Eye (tissue), 1 donor: ENCODE data around the gene WNT7A.
A peak's percentile ranks its signal among the peaks of the same experiment; 100 is the strongest.

Experiments
- DNase-seq: peaks from one replicate; pipeline ENCODE4 v3.0.0-alpha.2; 2015

Gene WNT7A

GRCh38 chr3:13791198-13792050, 88.4 kb downstream of the WNT7A start:
- DNase-seq, result no peak

- DNase-seq, result no peak
Measured at GRCh38 chr3:13790376-13791197, 89.3 kb downstream of the WNT7A start.

- peak; percentile 57 for DNase-seq
Measured at GRCh38 chr3:13788522-13789424, 91.1 kb downstream of the WNT7A start.

- DNase-seq, result no peak
Measured at GRCh38 chr3:13787533-13788132, 92.2 kb downstream of the WNT7A start.

- DNase-seq, result no peak
Measured at GRCh38 chr3:13786811-13787210, 93.1 kb downstream of the WNT7A start.

GRCh38 chr3:13785853-13786436, 93.9 kb downstream of the WNT7A start:
- DNase-seq, result peak; percentile 50

GRCh38 chr3:13785351-13785750, 94.5 kb downstream of the WNT7A start:
- no peak for DNase-seq

- no peak for DNase-seq
Measured at GRCh38 chr3:13783476-13783875, 96.4 kb downstream of the WNT7A start.

GRCh38 chr3:13782501-13782900, 97.4 kb downstream of the WNT7A start:
- DNase-seq, result no peak

- DNase-seq, result no peak
Measured at GRCh38 chr3:13781417-13781816, 98.5 kb downstream of the WNT7A start.

GRCh38 chr3:13780432-13781176, 99.3 kb downstream of the WNT7A start:
- DNase-seq, result no peak

- DNase-seq, result no peak
Measured at GRCh38 chr3:13776253-13777050, 103.4 kb downstream of the WNT7A start.

GRCh38 chr3:13772885-13773745, 106.8 kb downstream of the WNT7A start:
- DNase-seq, result no peak

- no peak for DNase-seq
Measured at GRCh38 chr3:13772321-13772745, 107.5 kb downstream of the WNT7A start.

GRCh38 chr3:13771496-13771895, 108.4 kb downstream of the WNT7A start:
- no peak for DNase-seq

- DNase-seq, result no peak
Measured at GRCh38 chr3:13770170-13771169, 109.4 kb downstream of the WNT7A start.

- no peak for DNase-seq
Measured at GRCh38 chr3:13769422-13769821, 110.4 kb downstream of the WNT7A start.

GRCh38 chr3:13768453-13768852, 111.4 kb downstream of the WNT7A start:
- DNase-seq, result no peak
